GM18951 (cell line): ENCODE data around the gene ANKRD11.
"Not testable (repeated sequence)": the region's sequence is repeated elsewhere in the genome, so short reads cannot be mapped to it uniquely, and the experiment has no call there.

ENCODE experiments used
- POLR2A ChIP-seq: IDR thresholded peaks from 4 replicates; pipeline ENCODE4 v1.6.1; 2011; ENCODE audit warnings: mild to moderate bottlenecking; ENCODE audit not compliant: insufficient read length, insufficient read depth; ENCODE audit errors: extremely low read depth
- in situ Hi-C: fragments of 300-500 bp; cut with MboI; formaldehyde crosslinking; loops from one replicate; pipeline ENCODE4 v1.12.0; 2022; ENCODE audit warnings: low sequenced_read_pairs, mixed read lengths, inconsistent platforms; ENCODE audit not compliant: unreplicated experiment

ANKRD11 gene

DNA sequence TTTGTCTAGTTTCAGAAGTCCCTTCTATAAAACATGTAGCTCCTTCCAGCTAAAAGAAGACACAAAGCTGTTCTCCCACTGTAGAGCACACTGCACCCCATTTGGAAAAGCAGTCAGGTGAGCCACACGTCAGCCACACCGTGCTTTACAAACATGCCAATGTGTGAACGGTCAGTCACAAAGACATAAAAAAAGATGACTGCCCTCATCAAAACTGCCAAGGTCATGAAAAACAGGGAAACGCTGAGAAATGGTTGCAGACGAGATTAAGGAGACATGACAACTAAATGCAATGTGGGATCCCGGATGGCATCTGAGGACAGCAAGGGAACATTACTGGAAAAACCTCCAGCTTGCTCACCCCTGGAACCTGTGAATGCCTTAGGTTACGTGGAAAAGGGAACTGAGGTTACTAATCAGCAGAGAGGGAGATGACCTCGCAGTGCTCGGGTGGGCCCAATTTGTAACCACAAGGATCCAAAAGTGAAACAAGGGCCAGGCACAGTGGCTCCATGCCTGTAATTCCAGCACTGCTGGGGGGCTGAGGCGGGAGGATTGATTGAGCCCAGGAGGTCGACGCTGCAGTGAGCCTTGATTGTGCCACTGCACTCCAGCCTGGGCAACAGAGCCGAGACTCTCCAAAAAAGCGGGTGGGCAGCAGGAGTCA, 8.1 kb downstream of the ANKRD11 start:
- in situ Hi-C loops = no loop called here

DNA sequence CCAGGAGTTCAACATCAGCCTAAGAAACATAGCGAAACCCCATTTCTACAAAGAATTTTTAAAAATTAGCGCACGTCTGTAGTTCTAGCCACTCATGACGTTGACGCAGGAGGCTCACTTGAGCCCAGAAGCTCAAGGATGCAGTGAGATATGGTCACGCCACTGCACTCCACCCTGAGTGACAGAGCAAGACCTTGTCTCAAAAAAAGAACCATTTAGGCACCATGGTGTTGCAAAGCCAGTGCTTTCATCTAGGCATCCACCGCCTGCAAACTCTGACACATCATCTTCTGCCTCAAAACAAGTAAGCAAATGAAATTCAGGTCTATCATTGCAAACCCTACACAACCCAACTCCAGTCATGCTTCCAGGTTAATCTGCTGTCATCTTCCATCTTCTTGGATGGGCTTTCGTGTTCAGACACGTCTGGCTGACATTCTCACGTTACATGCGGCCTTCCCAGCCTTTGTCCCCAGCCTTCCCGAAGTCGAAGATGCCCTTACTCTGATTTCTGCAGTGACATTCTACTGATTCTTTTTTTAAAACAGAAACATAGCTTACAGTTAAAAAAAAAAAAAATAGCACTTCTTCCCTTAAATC, 8.9 kb downstream of the ANKRD11 start:
- in situ Hi-C loops = no loop called here

More for the DNA sequence above, 8.1 kb downstream of the ANKRD11 start:
- no peak for TF ChIP-seq POLR2A

DNA sequence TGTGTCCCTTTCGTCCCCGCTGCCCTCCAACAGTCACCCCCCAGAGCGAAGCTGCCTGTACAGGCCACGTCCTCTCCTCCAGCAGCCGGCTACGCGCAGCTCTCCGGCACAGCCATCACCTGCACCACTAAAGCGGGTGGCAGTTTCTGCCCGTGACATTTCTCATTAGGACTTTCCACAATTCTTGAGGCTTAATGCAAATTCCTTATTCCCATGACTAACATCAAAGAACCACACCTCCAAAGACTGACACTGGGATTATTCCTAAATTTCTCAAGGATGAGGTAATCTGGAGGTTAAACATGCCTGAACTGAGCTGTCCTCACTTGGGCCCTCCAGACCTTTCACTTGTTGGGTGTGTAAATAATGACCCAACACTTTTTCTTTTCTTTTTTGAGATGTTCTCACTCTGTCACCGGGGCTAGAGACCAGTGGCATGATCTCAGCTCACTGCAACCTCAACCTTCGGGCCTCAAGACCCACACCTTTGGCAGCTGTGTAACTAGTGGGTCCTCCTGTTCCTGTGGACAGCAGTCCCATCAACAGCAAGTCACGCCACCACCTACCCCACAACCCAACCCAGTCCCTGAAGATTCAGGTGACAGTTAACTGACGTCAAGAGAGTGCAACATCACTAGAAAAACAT, 11.7 kb downstream of the ANKRD11 start:
- in situ Hi-C loops = no loop called here

More for the DNA sequence above, 8.9 kb downstream of the ANKRD11 start:
- no peak for TF ChIP-seq POLR2A

DNA sequence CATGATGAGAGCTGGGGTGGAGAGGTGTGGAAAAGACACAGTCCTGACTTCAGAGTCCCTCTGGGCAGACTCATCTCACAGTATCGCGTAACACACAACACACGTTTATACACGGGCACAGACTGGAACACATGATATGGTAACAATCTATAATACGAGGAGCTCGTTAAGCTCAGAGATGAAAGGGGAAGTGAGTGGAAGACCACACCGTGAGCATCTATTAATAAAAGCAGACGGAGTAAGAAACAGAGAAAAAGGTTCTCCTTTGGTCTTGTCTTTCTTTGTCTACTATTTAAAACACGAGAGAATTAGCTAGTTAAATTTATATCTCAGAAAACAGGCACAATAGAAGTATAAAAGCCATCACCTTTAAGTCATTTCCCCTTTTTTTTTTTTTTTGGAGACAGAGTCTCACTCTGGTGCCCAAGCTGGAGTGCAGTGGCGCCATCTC, 13.5 kb downstream of the ANKRD11 start:
- no peak for TF ChIP-seq POLR2A
- in situ Hi-C loops = no loop called here

More for the DNA sequence above, 11.7 kb downstream of the ANKRD11 start:
- TF ChIP-seq POLR2A = no peak

DNA sequence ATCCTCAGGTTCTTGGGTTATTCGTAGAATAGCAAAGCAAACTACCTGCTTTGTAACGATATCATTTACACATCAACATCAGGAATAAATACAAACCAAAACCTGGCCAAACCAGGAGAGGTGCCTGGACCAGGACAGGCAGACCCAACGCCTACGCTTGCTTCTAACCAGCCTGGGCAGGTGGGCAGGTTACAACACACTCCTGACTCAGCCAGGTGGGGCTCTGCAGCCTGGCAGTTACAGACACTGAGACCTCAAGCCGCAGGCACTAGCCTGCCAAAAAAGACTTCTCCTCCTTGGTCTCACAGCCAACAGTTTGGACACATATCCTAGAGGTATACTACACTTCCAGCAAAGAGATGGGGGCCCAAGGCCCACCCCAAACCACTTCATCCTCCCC, 14.0 kb downstream of the ANKRD11 start:
- TF ChIP-seq POLR2A = no peak

DNA sequence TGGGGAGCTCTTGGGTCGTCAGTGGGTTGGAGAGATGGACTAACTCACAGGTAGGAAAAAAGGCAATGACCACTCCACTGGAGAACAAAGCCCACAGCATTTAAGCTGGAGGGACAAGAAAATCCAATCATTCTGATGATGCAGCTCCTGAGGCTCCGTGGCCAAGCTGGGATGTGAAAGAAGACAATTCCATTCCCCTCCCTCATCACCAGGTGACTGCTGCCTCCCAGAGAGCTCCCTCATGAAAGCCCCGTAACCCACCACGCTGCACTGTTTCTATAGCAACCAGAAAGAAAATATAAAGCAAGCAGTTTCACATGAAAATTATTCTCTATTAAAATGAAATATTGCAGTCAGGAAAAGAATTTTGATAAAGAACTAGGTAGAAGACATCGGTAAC, 15.2 kb downstream of the ANKRD11 start:
- TF ChIP-seq POLR2A = no peak
- in situ Hi-C loops = no loop called here

More for the DNA sequence above, 14.0 kb downstream of the ANKRD11 start:
- in situ Hi-C loops = no loop called here

DNA sequence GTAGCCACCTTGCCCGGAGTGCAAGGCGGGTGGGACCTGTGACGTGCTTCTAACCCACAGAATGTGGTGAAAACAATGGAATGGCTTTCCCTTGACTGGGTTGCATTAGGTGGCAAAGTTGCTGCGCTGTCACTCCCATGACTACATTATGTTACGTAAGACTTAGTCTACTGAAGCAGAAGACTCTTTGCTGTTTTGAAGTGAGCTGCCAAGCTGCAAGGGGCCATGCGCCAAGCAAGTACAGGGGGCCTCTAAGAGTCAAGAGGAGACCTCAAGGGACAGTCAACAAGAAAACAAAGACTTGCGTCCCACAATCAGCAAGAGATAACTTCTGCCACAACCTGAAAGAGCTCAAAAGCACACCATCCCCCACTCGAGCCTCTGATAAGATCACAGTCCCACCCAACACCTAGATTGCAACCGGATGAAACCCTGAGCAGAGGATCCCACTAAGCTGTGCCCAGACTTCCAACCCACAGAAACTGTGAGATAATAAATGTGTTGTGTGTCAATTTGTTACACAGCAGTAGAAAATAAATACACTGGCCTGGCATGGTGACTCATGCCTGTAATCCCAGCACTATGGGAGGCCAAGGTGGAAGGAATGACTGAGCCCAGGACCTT, 16.5 kb downstream of the ANKRD11 start:
- no peak for TF ChIP-seq POLR2A

DNA sequence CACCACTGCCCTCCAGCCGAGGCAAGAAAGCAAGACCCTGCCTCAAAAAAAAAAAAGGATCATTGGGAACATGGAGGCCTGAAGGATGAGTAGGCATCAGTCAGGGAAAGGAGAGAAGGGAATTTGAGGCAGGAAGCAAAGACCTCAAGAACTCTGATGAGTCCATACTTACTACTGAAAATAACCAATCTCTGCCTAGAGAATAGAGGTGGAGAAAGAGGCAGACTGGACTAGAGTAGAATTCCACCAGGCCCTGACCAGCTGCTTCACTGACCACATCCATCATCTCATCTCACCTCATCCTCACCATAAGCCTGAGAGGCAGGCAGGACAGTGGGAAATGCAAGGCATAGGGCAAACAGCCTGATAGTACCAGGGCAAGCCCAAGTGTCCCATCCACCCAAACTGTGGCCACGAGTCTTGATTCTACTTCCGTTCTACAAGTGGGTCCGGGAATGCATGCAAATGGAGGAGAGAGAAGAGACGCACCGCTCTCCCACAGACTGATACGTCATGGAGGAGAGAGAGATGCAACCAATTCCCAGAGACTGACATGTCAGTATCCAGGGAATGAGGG, 17.1 kb downstream of the ANKRD11 start:
- in situ Hi-C loops = no loop called here
- no peak for TF ChIP-seq POLR2A

More for the DNA sequence above, 16.5 kb downstream of the ANKRD11 start:
- in situ Hi-C loops = no loop called here

DNA sequence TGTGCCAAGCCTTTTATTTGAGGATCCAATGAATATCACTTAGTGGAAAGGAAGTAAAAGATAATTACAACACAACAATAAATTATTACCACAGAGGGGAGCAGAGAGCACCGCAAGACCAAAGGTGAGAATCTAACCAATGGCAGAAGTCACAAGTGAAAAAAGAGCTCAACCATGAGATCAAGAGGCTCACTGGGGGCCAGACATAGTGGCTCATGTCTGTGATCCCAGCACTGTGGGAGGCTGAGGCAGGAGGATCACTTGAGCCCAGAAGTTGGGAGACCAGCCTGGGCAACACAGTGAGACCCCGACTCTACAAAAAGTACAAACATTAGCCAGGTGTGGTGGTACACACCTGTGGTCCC, 17.7 kb downstream of the ANKRD11 start:
- no peak for TF ChIP-seq POLR2A
- in situ Hi-C loops = no loop called here

DNA sequence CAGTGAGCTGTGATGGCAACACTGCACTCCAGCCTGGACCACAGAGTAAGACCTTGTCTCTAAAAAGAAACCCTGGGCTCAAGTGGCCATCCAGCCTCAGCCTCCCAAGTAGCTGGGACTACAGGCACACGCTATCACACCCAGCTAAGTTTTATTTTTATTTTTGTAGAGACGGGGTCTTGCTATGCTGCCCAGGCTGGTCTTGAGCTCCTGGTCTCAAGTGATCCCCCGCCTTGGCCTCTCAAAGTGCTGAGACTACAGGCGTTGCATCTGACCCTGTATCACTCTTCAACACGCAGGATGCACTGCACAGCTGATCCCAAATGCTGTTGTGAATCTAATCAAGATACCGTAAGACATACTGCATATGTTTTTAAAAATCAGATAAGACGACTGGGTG, 23.0 kb downstream of the ANKRD11 start:
- in situ Hi-C loops = no loop called here
- no peak for TF ChIP-seq POLR2A

DNA sequence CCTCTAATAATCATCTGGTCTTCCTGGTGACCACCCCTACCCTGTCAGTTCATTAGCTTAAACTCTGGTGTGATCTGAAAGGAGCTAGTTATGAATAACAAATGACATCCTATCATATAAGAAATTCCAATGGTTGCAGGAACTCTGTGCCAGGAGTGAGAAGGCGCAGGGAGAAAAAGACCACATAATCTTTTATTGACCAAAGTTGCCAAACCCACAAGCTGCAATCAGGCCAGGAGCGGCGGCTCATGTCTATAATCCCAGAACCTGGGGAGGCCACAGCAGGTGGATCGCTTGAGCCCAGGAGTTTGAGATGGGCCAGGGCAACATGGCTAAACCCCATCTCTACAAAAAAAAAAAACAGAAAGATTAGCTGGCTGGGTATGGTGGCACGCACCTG, 23.4 kb downstream of the ANKRD11 start:
- in situ Hi-C loops = no loop called here

DNA sequence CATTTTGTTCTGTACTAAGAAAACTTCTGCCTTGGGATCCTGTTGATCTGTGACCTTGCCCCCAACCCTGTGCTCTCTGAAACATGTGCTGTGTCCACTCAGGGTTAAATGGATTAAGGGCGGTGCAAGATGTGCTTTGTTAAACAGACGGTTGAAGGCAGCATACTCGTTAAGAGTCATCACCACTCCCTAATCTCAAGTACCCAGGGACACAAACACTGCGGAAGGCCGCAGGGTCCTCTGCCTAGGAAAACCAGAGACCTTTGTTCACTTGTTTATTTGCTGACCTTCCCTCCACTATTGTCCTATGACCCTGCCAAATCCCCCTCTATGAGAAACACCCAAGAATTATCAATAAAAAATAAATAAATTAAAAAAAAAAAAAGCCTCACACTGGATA, 27.0 kb downstream of the ANKRD11 start:
- in situ Hi-C loops = not testable (repeated sequence)

More for the DNA sequence above, 23.4 kb downstream of the ANKRD11 start:
- TF ChIP-seq POLR2A = no peak

DNA sequence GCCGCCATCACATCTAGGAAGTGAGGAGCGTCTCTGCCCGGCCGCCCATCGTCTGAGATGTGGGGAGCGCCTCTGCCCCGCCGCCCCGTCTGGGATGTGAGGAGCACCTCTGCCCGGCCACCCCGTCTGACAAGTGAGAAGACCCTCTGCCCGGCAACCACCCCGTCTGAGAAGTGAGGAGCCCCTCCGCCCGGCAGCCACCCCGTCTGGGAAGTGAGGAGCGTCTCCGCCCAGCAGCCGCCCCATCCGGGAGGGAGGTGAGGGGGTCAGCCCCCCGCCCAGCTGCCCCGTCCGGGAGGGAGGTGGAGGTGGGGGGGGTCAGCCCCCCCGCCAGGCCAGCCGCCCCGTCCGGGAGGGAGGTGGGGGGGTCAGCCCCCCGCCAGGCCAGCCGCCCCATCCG, 27.7 kb downstream of the ANKRD11 start:
- in situ Hi-C loops = not testable (repeated sequence)

DNA sequence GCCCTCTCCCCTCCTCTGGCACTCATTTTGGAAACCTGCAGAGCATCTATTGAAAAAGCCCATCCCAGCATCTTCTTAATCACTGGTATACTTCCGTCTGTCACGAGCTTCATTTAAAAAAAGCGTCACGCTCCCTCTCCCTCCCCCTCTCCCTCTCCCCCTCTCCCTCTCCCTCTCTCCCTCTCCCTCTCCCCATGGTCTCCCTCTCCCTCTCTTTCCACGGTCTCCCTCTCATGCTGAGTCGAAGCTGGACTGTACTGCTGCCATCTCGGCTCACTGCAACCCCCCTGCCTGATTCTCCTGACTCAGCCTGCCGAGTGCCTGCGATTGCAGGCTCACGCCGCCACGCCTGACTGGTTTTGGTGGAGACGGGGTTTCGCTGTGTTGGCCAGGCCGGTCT, 28.5 kb downstream of the ANKRD11 start:
- in situ Hi-C loops = not testable (repeated sequence)
